NCI-H1092 treated with DMSO at 0.1 percent for 48 hours (cell line): ENCODE data around the gene CHODL.
A peak's percentile ranks its signal among the peaks of the same experiment; 100 is the strongest.

Source experiments
- DNase-seq: peaks from one replicate; lab custom pipeline; 2025; lab: John Stamatoyannopoulos, UW

CHODL gene, protein sequence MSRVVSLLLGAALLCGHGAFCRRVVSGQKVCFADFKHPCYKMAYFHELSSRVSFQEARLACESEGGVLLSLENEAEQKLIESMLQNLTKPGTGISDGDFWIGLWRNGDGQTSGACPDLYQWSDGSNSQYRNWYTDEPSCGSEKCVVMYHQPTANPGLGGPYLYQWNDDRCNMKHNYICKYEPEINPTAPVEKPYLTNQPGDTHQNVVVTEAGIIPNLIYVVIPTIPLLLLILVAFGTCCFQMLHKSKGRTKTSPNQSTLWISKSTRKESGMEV

DNA sequence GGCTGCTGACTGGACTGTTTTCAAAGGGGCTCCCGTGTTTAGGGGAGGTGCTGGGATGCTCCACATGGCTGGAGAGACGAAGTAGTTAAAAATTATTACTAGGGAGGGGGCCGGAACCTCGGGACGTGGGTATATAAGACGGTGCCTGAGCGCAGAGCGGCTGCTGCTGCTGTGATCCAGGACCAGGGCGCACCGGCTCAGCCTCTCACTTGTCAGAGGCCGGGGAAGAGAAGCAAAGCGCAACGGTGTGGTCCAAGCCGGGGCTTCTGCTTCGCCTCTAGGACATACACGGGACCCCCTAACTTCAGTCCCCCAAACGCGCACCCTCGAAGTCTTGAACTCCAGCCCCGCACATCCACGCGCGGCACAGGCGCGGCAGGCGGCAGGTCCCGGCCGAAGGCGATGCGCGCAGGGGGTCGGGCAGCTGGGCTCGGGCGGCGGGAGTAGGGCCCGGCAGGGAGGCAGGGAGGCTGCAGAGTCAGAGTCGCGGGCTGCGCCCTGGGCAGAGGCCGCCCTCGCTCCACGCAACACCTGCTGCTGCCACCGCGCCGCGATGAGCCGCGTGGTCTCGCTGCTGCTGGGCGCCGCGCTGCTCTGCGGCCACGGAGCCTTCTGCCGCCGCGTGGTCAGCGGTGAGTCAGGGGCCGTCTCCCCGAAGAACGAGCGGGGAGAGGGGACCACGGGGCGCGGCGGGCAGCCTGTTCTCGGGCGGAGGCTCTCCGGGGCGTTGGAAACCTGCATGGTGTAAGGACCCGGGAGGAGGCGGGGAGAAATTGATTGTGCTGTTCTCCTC lies at the start of gene CHODL:
CHODL (plus strand) TSS at position 163 of the 793 bp plus-strand sequence; CDS start at position 554, 391 bp downstream.
- peak; percentile 58 for DNase-seq

DNA sequence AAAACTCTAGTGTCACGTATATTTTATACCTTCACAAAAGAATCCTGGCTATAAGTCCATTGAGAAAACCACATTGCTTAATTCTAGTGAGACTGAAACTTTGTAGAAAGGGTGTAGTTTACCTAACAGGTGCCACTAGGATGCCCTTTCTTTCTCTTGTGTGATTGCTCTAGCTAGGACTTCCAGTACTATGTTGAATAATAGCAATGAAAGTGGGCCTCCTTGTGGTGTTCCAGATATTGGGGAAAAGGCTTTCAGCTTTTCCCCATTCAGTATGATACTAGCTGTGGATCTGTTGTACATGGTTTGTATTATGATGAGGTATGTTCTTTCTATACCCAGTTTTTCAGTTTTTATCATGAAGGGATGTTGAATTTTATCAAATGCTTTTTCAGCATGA lies 39.7 kb upstream of the CHODL start:
- peak; percentile 4 for DNase-seq

DNA sequence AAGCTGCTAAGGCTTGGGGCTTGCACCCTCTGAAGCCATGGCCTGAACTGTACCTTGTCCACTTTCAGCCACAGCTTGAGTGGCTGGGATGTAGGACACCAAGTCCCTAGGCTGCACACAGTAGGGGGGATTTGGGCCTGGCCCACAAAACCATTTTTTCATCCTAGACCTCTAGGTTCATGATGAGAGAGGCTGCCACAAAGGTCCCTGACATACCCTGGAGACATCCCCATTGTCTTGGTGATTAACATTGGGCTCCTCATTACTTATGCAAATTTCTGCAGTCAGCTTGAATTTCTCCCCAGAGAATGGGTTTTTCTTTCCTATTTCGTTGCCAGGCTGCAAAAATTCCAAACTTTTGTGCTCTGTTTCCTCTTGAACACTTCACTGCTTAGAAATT lies 26.3 kb upstream of the CHODL start:
- DNase-seq = no peak

DNA sequence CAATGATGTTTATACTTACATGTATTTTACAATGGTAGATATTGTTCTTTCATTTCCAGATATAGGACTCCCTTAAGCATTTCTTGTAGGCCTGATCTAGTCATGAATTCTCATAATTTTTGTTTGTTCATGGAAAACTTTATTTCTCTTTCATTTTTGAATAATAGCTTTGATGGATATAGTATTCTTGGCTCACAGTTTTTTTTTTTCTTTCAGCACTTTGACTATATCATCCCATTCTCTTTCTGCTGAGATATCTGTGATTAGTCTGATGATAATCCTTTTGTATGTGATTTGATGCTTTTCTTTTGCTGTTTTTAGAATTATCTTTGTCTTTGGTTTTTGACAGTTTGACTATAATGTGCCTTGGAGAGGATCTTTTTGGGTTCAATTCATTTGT lies 24.1 kb upstream of the CHODL start:
- no peak for DNase-seq

DNA sequence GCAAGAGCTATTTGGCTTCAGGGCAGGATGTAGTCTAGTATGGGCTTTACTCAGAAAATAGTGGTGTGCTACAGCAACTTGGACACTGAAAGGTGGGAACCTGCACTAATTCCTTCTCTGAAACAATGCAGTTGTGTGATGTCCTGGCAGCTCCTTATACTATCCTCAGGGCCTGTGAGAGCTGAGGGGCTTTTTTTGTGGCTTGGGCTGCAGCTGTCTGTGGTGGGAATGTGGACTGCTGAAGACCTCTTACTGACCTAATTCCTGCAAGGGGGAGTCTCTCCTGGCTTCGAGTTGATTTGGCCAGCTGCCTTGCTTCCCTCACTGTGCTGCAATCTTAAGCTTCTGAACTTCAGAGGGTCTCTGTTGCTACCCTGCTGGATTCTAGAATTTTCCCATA lies 22.3 kb upstream of the CHODL start:
- DNase-seq = no peak

DNA sequence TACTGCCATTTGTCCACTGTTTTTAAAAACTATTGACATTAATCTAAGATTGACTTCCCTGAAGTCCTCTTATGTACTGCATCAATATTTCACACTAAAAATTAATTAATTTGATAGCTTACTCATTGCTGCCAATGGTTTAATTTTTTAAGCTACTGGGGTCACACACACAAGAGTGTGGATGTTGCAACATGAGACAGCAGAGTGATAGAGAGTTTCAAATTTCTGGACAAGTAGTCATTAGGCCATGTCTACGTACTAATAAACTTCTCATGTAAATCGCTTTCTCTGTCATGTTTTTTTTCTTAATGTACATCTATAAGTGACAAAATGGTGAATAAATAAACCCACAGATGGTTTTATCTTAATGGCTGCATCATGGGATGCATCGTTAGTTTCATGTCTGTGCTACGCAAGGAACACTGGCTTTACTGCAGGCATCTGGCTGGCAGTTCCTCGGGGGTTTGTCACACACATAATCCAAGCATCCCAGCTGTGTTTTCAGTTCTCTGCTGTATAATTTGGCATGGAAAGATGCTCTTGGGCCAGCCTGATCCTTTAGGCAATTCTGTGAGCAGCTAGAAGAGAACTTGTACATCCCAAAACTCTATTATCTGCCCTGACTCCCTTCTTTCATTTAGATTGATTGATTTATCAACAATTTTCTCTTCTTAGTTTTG lies 16.4 kb upstream of the CHODL start:
- DNase-seq = no peak

DNA sequence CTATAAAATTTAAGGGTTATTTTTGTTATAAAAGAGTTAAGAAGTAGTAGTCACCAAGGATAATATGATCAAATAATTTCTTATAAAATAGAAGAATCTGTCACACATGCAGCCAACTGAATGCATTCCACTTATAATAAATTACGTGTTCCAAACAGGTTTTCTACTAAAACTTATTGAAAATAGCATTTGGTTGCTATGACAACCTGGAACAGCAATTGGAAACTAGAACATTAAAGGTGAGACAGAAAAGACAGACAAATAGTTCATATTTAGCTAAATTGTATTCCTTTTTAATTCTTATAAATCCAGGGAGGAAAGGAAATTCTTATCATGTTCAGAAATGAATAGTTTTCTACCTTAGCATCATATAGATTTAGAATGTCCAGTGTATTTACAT lies 9.1 kb upstream of the CHODL start:
- no peak for DNase-seq

DNA sequence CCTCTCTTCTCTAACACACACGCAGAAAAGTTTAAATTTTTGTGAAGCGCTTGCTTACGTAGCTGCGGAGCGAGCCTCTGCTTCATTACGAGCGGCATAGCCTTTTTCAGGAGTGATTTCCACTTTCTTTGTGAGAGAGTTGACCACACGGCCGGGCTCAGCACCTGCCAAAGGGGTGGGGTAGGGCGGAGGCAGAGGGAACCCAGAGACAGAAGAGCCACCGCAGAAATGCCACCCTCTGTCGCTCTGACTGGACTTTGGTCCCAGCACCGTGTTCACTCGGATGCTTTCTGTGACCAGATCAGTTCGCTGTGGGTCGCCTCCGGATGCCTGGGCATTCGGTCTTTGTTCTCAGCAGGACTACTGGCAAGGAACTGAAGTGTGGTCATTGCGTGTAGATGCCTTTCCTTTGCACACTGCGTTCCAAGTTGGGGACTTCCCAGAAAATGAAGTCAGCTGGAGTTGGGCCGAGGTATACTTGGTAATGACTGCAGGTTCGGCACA lies 883 bp downstream of the CHODL start:
- peak; percentile 58 for DNase-seq

DNA sequence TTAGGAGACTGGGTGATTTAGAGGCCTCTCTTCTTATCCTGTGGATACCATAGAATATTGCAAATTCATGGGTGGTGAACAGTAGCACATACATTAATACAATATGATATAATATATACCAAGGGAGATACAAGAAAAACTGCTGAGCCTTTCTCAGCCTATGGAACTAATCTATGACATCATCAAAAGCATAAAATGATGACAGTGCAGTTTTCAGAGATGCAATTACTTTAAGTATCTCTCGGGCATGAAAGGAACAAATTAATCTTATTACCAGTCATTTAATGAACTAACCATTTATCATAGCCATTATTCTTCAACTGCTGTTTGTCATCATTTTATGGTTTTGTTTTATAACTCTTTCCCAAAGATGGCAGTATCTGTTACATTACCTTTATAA lies 3.5 kb downstream of the CHODL start:
- DNase-seq = no peak

DNA sequence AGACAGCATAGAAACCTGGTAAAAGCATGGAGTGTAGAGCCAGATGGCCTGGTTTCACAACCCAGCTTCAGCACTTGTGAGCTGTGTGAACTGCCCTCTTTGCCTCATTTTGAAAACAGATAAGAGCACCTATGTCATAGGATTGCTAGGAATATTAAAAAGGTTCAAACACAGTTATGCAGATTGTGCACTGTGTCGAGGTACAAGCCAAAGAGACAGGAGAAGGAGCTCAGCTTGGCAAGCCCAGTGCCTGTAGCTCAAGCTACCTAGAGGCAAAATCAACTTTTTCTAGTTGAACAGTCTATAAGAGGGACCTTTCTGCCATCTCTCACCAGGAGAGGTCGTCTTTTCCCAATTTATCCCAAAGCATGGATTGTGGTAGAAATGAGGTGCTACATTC lies 5.0 kb downstream of the CHODL start:
- peak; percentile 39 for DNase-seq

DNA sequence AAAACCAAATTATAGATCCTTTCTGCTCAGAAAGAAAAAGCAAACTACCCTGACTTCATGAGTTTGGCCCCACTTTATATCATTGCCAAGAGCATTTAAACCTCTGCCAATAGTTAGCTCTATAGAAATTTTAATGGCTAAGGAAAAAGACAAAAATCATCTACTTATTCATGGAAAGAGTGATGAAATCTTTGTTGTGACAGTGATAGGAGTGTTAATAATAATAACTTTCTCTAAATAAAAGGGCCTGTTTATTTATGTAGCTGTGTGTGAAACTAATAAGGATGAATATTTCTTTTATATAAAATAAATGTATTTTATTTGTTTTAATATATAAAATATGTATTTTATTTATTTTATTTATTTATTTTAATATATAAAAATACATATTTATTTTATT lies 6.4 kb downstream of the CHODL start:
- peak; percentile 29 for DNase-seq

DNA sequence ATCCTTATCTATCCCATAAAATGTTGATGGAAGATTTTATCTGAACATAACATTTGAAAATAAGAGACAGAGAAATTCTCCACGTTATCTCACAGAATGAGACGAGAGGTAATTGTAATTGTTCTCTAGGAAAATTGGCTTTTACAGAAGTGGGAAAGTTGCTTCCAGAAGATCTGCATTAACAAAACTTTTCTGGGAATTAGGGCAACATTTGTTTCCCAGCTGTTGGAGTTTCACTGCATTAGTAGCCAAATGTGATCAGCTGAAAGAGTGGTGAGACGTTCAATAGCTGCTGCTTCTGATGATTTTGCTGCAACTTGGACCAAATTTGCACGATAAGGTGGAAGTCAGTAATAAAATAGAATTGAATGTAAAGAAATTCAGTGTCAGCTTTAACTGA lies 7.6 kb downstream of the CHODL start:
- DNase-seq = no peak

DNA sequence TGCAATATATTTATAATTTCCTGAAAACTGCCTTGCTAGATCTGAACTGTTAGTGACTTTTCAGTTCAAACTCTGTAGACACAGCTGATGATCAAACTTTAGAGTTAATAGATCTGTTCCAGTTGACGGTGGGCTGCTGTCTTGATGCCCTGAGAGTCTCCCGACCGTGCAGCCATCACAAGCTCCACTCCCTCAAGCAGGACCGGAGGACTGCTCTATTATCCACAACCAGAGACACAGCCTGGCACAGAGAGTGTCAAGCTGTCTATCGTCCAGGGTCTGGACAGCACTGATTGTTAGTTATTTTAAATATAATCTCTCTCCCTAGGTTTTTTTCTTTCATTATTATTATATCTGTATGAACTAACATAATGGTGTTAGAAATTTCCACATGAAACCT lies 8.0 kb downstream of the CHODL start:
- no peak for DNase-seq

DNA sequence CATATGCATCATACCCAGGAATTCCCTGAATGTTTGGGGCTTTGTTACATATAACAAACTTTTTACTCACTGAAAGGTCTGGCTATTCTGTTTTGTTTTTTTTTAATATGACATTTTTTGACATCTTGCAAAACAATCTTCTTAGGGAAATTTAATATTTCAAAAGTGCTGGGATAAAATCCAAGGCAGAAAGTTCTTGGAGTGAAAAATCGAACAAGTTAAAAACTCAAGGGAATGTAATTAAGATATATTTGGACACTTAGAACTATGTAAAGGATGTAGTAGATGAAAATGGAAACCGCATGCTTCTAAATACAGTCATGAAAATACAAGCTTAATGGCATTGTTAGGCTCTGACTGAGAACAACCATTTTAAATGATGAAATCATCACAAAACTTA lies 8.6 kb downstream of the CHODL start:
- no peak for DNase-seq

DNA sequence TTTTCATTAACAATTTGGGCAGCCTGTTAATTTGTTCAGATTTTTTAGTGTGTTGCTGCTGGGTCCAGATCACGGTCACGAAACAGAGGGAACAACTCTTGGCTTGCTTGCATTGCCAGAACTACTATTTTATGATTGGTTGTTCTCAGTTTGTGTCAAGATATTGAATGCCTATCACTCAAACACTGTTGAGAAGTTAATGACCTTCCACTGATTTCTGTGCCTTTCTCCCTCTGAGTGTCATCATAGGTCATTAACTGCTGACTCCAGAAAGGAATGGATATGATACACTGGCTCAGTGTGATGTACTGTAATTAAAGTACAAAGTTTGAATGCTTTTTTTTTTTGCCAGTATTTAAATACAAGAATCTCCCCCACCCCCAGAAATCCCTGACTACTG lies 9.2 kb downstream of the CHODL start:
- DNase-seq = no peak

DNA sequence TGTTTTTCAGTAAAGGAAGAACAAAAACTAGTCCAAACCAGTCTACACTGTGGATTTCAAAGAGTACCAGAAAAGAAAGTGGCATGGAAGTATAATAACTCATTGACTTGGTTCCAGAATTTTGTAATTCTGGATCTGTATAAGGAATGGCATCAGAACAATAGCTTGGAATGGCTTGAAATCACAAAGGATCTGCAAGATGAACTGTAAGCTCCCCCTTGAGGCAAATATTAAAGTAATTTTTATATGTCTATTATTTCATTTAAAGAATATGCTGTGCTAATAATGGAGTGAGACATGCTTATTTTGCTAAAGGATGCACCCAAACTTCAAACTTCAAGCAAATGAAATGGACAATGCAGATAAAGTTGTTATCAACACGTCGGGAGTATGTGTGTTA lies 21.3 kb downstream of the CHODL start:
- no peak for DNase-seq

DNA sequence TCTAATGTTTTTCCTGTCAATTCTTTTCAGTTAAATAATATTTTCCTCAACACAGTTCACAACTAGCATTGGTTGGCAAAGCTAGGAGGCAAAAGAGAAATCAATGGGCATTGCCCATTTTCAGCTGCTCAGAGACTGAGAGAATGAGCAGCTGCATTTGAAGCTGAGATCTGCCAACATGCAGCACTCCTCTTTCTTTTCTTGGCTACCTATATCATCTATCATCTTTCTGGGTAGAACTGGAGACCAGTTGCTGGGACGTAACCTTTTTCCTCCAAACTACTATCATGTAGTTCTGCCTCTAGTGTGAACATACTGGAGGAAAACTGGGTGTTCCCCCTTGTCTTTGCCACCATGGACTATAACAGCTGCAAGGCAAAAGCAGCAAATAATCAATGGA lies 22.9 kb downstream of the CHODL start:
- no peak for DNase-seq

DNA sequence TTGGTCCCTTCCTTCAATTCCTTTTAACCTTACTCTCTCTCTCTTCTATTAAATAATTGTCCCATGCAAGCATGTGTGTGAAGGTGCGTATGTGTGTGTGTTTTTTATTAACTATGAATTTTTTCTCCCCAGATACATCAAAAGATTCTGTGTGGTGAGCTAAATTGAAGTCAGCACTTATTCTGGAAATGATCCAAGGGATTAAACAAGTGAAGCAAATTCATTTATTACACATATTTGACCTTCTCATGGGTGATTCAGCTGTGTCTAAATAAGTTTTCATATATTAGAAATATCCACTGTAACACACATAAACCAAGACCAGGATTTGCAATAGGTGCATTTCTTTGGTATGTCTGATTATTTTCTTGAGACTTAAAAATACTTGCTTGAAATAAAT lies 24.3 kb downstream of the CHODL start:
- no peak for DNase-seq

DNA sequence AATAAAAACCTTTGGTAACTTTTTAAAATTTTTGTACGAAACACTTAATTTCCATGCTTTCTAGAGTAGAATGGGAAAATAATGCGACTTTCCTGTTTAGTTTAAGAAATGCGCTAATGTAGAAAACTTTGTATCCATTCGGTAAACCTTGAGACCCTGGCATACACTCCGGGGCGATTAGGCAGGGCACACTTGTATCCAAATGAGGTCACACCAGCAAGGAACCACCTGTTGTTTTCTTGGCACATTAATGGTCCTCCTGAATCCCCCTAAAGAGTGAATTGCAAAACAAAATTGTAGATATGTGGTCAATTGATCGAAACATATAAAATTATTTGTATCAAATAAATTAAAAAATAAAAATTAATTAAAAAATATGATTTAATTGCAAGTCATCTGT lies 25.2 kb downstream of the CHODL start:
- no peak for DNase-seq

DNA sequence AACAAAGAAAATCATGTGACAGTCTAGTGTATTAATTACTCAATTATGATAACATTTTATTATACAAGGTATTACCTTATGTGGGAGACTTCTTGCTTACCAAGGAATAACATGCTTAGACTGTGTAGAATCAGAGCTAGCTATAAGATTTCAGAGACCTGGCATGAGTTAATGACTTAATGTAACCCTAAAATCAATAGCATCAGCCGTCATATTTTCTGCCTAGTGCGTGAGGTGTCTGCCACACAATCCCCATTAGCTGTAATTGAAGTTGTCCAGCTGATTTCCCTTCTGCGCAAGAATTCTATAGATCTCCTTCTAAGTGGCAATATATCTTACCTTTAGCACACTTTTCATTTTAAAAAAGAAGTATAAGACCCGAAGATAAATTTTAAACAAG lies 28.8 kb downstream of the CHODL start:
- DNase-seq = no peak

DNA sequence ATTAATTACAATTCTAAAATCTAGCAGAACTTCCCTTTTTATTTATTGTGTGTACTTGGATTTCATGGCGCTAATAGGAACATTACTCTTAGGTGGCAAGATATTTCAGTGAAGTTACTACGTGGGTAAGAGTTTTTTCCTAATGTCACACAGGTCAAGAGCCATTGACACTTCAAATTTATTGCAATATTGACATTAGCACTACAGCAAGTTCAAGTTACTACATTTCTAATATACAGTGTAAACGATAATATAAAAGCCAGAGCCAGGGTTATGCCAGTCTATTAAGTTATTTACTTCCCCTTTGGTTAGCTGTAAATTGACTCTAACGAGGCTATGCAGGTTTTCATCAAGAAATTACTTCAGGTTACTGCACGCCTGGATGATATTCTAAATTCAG lies 29.7 kb downstream of the CHODL start:
- peak; percentile 7 for DNase-seq

DNA sequence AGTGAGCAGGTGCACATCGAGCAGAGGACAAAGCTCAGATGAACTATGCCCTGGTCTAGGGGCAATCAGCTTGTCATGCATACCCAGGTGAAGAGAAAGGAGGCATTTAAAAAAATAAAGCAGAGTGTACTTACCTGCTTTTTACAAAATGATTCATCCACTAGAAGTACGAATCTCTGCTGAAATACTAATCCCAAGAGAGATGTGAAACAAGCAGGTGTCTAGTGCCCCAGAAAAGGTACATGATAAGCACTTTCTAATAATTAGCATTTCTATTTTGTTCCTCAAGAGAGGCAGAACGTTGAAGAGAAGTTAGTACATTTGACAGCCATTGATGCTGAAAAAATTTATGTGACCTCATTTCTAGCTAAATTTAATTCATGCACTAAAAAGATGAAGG lies 31.1 kb downstream of the CHODL start:
- peak; percentile 32 for DNase-seq

DNA sequence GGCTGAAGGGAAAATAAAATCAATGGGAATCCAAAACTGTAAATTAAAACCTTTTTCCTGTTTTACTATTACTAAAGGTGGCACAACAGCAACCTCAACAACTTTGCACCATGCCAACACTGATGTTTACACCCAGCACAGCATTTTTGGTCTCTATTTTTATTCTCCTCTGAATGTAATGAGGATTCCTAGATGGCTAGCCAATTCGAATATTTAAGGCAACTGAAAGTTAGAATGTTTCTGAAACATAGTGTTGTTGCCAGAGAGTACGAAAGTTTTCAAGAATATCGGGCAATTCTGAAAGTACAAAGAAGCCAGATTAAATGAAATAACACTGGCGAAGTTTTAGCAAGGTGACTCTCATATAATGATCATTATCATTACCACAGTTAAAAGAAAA lies 40.7 kb downstream of the CHODL start:
- no peak for DNase-seq
